Neuron (in vitro differentiated cells): ENCODE data around the gene CDKN2A.

Experiments used
- H2AFZ ChIP-seq: one replicate; pipeline ENCODE4 v1.6.1; 2013; ENCODE audit warnings: low read depth, mild to moderate bottlenecking, inconsistent platforms, low read length, moderate library complexity
- H3K27me3 ChIP-seq: one replicate; pipeline ENCODE4 v1.6.1; 2013; ENCODE audit warnings: low read length; ENCODE audit not compliant: insufficient read depth
- H3K36me3 ChIP-seq: one replicate; pipeline ENCODE4 v1.6.1; 2013; ENCODE audit warnings: low read length; ENCODE audit not compliant: insufficient read depth
- H3K4me1 ChIP-seq: one replicate; pipeline ENCODE4 v1.6.1; 2013; ENCODE audit warnings: low read length; ENCODE audit not compliant: insufficient read depth
- H3K4me3 ChIP-seq: 2 replicates; pipeline ENCODE4 v1.5.1; 2013; ENCODE audit warnings: mild to moderate bottlenecking, low read length, moderate library complexity
- H3K9me3 ChIP-seq: one replicate; pipeline ENCODE4 v1.6.1; 2013; ENCODE audit warnings: low read length

Gene CDKN2A

GRCh38 chr9:22029231-22029630, 35.0 kb upstream of the CDKN2A start:
- H3K4me3 ChIP-seq, result no peak overlapping the region
- H3K36me3 ChIP-seq, result no peaks in the 10 kb centered on the region
- no peak overlapping the region for H2AFZ ChIP-seq
- no peaks in the 10 kb centered on the region for H3K27me3 ChIP-seq
- H3K4me1 ChIP-seq, result peaks cover 5% of the 10 kb centered on the region
- H3K9me3 ChIP-seq, result no peaks in the 10 kb centered on the region

DNA sequence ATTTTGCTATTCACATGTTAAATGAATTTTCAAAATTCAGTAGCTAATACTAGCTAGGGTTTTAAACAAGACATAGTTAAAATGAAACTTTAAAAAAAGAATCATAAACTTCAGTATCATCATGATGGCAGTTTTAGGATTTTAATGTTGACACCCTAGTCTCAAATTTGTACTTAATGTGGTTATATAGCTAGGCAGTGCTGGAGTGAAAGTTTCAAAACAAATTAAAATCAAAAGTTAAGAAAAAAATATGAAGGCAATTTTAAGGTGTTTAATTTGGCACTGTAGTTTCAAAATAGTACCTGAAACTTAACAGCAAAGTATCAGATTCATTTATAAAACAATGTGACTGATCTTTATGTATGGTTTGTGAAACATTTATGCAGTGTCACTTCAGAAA, 34.2 kb upstream of the CDKN2A start:
- Histone ChIP-seq H3K9me3 (no peaks in the 10 kb centered on the region), H3K27me3 (no peaks in the 10 kb centered on the region), H3K36me3 (no peaks in the 10 kb centered on the region), H3K4me1 (peaks cover 5% of the 10 kb centered on the region), H3K4me3 (no peak overlapping the region), H2AFZ (no peak overlapping the region)

DNA sequence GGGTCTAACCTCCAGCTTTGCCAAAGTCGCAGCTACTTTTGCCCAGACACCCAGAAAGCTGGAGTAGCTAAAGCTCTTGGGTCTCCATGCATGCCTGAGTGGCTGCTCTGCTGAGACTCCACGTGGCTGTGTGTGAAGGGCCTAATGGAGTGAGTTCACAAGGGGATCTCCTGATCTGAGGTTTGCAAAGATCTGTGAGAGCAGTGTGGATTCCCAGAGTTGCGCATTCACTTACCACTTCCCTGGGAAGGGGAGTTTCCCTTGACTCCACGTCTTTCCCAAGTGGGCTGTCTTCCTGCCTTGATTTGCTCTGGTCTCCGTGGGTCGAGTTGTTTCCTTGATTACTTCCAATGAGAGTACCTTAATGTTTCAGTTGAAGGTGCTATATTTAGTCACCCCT, 32.5 kb upstream of the CDKN2A start:
- H3K4me1 ChIP-seq, result peaks cover 5% of the 10 kb centered on the region
- H3K4me3 ChIP-seq, result no peak overlapping the region
- H3K36me3 ChIP-seq, result no peaks in the 10 kb centered on the region
- no peaks in the 10 kb centered on the region for H3K9me3 ChIP-seq
- no peaks in the 10 kb centered on the region for H3K27me3 ChIP-seq
- no peak overlapping the region for H2AFZ ChIP-seq

DNA sequence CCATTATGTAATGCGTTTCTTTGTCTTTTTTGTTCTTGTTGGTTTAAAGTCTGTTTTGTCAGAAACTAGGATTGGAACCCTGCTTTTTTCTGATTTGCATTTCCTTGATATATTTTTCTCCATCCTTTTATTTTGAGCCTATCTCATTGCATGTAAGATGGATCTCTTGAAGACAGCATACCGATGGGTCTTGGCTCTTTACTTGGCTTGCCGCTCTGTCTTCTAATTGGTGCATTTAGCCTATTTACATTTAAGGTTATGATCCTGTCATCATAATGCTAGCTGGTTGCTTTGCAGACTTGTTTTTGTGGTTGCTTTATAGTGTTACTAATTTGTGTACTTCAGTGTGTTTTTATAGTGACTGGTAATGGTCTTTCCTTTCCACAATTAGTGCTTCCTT, 28.2 kb upstream of the CDKN2A start:
- Histone ChIP-seq H2AFZ (no peak overlapping the region), H3K4me1 (no peaks in the 10 kb centered on the region), H3K36me3 (no peaks in the 10 kb centered on the region), H3K9me3 (no peaks in the 10 kb centered on the region), H3K27me3 (no peaks in the 10 kb centered on the region), H3K4me3 (no peak overlapping the region)

GRCh38 chr9:22010866-22011625, 16.9 kb upstream of the CDKN2A start:
- H3K36me3 ChIP-seq, result no peaks in the 10 kb centered on the region
- peaks cover 15% of the 10 kb centered on the region for H3K27me3 ChIP-seq
- no peak overlapping the region for H2AFZ ChIP-seq
- H3K9me3 ChIP-seq, result no peaks in the 10 kb centered on the region
- H3K4me3 ChIP-seq, result no peak overlapping the region
- peaks cover 4% of the 10 kb centered on the region for H3K4me1 ChIP-seq

DNA sequence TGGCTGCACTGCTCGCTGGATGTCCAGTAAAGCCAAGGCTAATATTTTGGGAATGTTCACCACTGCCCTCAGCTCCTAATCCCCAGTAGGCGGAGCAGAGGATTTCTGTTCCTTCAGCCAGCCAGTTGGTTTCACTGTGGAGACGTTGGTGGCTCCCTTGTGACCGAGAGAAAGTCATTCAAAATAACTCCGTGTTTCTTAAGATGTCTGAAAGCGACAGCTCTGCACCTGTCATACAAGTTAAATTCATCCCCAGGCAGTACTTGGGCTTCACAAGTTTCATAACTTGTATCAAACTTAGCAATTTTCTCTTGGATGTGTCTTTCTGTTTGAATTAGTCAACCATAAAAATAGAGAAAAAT, 15.3 kb upstream of the CDKN2A start:
- Histone ChIP-seq H3K27me3 (peaks cover 30% of the 10 kb centered on the region), H3K36me3 (no peaks in the 10 kb centered on the region), H2AFZ (peak overlapping the region; percentile 89), H3K4me3 (peak overlapping the region; percentile 57), H3K9me3 (no peaks in the 10 kb centered on the region), H3K4me1 (peaks cover 4% of the 10 kb centered on the region)

DNA sequence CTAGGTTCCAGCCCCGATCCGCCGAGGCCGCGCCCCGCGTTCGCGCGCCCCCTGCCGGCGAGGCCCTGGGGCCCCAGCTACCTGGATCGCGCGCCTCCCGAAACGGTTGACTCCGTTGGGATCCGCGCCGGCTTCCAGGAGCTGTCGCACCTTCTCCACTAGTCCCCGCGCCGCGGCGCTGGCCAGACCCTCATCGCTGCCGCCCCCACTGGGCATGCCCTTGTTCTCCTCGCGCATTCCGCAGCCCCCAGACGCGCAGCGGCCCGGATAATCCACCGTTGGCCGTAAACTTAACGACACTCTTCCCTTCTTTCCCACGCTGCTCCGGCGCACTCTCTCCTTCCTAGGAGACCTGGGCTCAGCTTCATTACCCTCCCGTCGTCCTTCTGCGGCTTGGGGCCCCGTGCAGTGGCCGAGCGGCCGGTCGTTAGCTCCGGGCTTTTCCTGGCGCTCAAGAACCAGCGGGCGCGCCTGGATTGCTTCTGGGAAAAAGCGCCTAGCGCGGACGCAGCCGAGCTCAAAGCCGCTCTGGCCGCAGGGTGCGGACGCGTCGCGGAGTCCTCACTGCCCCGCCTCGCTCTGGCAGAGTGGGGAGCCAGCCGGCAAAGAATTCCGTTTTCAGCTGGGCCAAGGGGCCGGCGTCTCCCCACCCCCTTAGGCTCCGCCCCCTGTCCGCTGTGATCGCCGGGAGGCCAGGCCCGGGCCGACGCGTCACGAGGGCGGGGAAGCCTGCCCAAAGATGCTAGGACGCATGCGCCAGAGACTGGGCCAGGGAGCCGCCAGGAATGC, 14.7 kb upstream of the CDKN2A start, which contains the start of gene CDKN2B:
TSS of gene CDKN2B (minus strand) at position 589 of the 789 bp plus-strand sequence. CDS start at position 237, 352 bp downstream.
- H3K4me3 ChIP-seq, result peak within 1 kb of the TSS; percentile 57
- H2AFZ ChIP-seq, result peak within 1 kb of the TSS; percentile 89
- H3K27me3 ChIP-seq, result peaks cover 35% of the 10 kb centered on the region
- no peaks in the 10 kb centered on the region for H3K9me3 ChIP-seq
- H3K36me3 ChIP-seq, result no peaks in the 10 kb centered on the region
- peaks cover 4% of the 10 kb centered on the region for H3K4me1 ChIP-seq

DNA sequence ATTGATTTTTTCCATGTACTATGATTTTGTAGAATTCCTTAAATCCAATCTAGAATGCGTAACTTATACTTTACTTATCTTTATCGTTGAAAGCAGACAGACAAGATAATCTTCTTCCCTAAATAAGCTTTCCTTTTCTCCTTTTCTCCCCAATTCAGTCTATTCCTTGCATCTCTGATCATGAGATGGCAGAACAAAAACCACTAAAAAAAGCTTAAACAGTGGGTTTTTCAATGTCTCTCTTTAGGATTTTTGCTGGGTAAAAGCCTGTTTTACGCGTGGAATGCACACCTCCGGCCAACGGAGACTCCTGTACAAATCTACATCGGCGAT, 14.2 kb upstream of the CDKN2A start:
- Histone ChIP-seq H2AFZ (peak overlapping the region; percentile 89), H3K9me3 (no peaks in the 10 kb centered on the region), H3K4me3 (peak overlapping the region; percentile 57), H3K27me3 (peaks cover 40% of the 10 kb centered on the region), H3K36me3 (no peaks in the 10 kb centered on the region), H3K4me1 (peaks cover 4% of the 10 kb centered on the region)

DNA sequence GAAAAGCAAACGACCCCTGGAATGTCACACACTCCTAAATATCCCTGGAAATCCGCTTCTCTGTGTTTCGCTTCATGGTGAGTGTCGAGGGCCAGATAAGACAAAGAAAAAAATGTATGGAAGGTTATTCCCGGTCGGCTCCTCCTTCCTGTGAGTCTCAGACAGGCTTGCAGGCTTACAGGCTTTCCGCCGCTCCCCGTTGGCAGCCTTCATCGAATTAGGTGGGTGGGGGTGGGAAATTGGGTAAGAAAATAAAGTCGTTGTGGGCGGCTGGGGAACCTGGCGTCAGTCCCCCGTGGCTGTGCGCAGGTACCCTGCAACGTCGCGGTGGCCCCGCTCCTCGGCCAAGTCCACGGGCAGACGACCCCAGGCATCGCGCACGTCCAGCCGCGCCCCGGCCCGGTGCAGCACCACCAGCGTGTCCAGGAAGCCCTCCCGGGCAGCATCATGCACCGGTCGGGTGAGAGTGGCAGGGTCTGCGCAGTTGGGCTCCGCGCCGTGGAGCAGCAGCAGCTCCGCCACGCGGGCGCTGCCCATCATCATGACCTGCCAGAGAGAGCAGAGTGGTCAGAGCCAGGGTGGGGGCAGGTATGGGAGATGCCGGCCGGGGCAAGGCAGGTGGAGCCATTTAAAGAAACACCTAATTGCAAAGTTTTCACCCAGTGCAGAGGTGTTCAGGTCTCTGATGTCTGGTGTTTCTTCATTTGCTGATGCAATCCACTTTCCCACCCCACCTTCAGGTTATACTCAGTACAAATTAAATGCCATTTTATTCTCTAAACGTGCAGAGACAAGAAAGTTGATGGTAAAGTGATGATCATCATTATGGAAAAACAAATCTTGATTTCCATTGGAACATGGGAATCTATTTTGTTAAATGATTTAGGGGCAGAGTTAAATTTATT, 11.8 kb upstream of the CDKN2A start:
- peaks cover 47% of the 10 kb centered on the region for H3K27me3 ChIP-seq
- no peaks in the 10 kb centered on the region for H3K36me3 ChIP-seq
- H3K9me3 ChIP-seq, result no peaks in the 10 kb centered on the region
- no peak overlapping the region for H3K4me3 ChIP-seq
- H2AFZ ChIP-seq, result no peak overlapping the region
- peaks cover 4% of the 10 kb centered on the region for H3K4me1 ChIP-seq

- Histone ChIP-seq H3K9me3 (no peaks in the 10 kb centered on the region), H2AFZ (no peak overlapping the region), H3K27me3 (peaks cover 50% of the 10 kb centered on the region), H3K4me3 (no peak overlapping the region), H3K36me3 (no peaks in the 10 kb centered on the region), H3K4me1 (peaks cover 4% of the 10 kb centered on the region)
Measured at GRCh38 chr9:22005021-22005701, 11.0 kb upstream of the CDKN2A start.

DNA sequence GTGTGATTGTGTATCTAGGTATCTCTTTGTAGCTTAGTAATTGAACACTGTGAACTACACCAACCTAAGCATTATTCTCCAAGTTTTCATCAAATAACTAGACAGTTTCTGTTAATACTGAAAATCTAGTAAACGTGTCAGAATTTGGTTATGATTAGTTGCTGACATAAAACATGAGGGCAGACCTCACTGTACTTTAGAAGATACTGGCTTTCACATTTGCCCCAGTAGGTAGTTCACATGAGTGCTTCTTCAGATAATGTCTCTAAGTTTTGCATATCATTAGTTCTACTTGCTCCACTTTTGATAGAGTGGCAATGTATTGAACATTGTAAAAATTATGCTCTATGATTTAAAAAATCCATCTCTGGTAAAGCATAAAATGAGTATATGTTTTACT, 7.8 kb upstream of the CDKN2A start:
- Histone ChIP-seq H3K4me3 (no peak overlapping the region), H3K9me3 (no peaks in the 10 kb centered on the region), H3K36me3 (no peaks in the 10 kb centered on the region), H2AFZ (no peak overlapping the region), H3K4me1 (no peaks in the 10 kb centered on the region), H3K27me3 (peaks cover 67% of the 10 kb centered on the region)

- no peak overlapping the region for H2AFZ ChIP-seq
- H3K4me1 ChIP-seq, result peaks cover 21% of the 10 kb centered on the region
- no peaks in the 10 kb centered on the region for H3K9me3 ChIP-seq
- H3K4me3 ChIP-seq, result no peak overlapping the region
- H3K27me3 ChIP-seq, result peaks cover 72% of the 10 kb centered on the region
- H3K36me3 ChIP-seq, result no peaks in the 10 kb centered on the region
Measured at GRCh38 chr9:21998026-21998425, 3.8 kb upstream of the CDKN2A start.
